ENCODE measurements around the gene CNPPD1.

CNPPD1 gene

GRCh38 chr2:219207884-219208740 is 31.4 kb upstream of the CNPPD1 start:
- in situ Hi-C loops (cut with MboI; ENCODE audit: low pct_unique_long_range_greater_than_20kb, low sequenced_read_pairs, unreplicated experiment) = loop anchor here (5.0 kb wide), 1 partner anchor 36 kb away; the partner anchor contains the start of gene SLC23A3
- DNase-seq (ENCODE audit: low spot score) = no peak
- no peak for TF ChIP-seq CTCF (IDR thresholded peaks at IDR 0.05; ENCODE audit: extremely low read depth, insufficient read depth, missing control alignments)

- no peak for TF ChIP-seq CTCF (IDR thresholded peaks at IDR 0.05; ENCODE audit: extremely low read depth, insufficient read depth, missing control alignments)
- in situ Hi-C loops (cut with MboI; ENCODE audit: low pct_unique_long_range_greater_than_20kb, low sequenced_read_pairs, unreplicated experiment) = loop anchor here (5.0 kb wide), 1 partner anchor 35 kb away; the partner anchor contains the start of gene SLC23A3
- DNase-seq (ENCODE audit: low spot score) = no peak
Measured at GRCh38 chr2:219207134-219207883, 30.6 kb upstream of the CNPPD1 start.

- DNase-seq (ENCODE audit: low spot score) = peak; percentile 99
- TF ChIP-seq CTCF (IDR thresholded peaks at IDR 0.05; ENCODE audit: extremely low read depth, insufficient read depth, missing control alignments) = no peak
- in situ Hi-C loops (cut with MboI; ENCODE audit: low pct_unique_long_range_greater_than_20kb, low sequenced_read_pairs, unreplicated experiment) = loop anchor here (5.0 kb wide), 1 partner anchor 34 kb away; the partner anchor contains the start of gene SLC23A3
Measured at GRCh38 chr2:219206328-219207133, 29.8 kb upstream of the CNPPD1 start, which contains the start of gene ZFAND2B. Gene ZFAND2B (plus strand): TSS chr2:219206782. CDS start chr2:219206988, 206 bp downstream.

GRCh38 chr2:219205981-219206327 is 29.2 kb upstream of the CNPPD1 start:
- DNase-seq (ENCODE audit: low spot score) = no peak
- no peak for TF ChIP-seq CTCF (IDR thresholded peaks at IDR 0.05; ENCODE audit: extremely low read depth, insufficient read depth, missing control alignments)
- in situ Hi-C loops (cut with MboI; ENCODE audit: low pct_unique_long_range_greater_than_20kb, low sequenced_read_pairs, unreplicated experiment) = loop anchor here (5.0 kb wide), 1 partner anchor 34 kb away; the partner anchor contains the start of gene SLC23A3

GRCh38 chr2:219205165-219205538 is 28.4 kb upstream of the CNPPD1 start:
- DNase-seq (ENCODE audit: low spot score) = no peak
- in situ Hi-C loops (cut with MboI; ENCODE audit: low pct_unique_long_range_greater_than_20kb, low sequenced_read_pairs, unreplicated experiment) = loop anchor here (5.0 kb wide), 1 partner anchor 33 kb away; the partner anchor contains the start of gene SLC23A3
- no peak for TF ChIP-seq CTCF (IDR thresholded peaks at IDR 0.05; ENCODE audit: extremely low read depth, insufficient read depth, missing control alignments)
